Measurements from ENCODE around the gene SNX25.
"Not testable (repeated sequence)": the region's sequence is repeated elsewhere in the genome, so short reads cannot be mapped to it uniquely, and the experiment has no call there.

The SNX25 gene

GRCh38 chr4:185258741-185259140 is 49.3 kb downstream of the SNX25 start:
- H3K27me3 ChIP-seq (ENCODE audit: control insufficient read depth, insufficient read depth, low read length, poor library complexity, severe bottlenecking); H3K9me3 ChIP-seq (ENCODE audit: control insufficient read depth, low read length); H3K4me1 ChIP-seq (ENCODE audit: control insufficient read depth, insufficient read depth, low read length); H3K27ac ChIP-seq (ENCODE audit: insufficient read depth, low read depth, low read length, poor library complexity, severe bottlenecking); H3K36me3 ChIP-seq (ENCODE audit: control insufficient read depth, insufficient read depth, low read length); H3K4me3 ChIP-seq (ENCODE audit: insufficient read depth, low read depth, low read length): not testable (repeated sequence)
- WGBS, 2 experiments, result 80 to 92% methylated on average over 2 of the region's 2 CpGs

- Histone ChIP-seq H3K4me1 (ENCODE audit: control insufficient read depth, insufficient read depth, low read length) (no peaks in the 10 kb centered on the region), H3K9me3 (ENCODE audit: control insufficient read depth, low read length) (no peaks in the 10 kb centered on the region), H3K27ac (ENCODE audit: insufficient read depth, low read depth, low read length, poor library complexity, severe bottlenecking) (no peak overlapping the region), H3K4me3 (ENCODE audit: insufficient read depth, low read depth, low read length) (no peak overlapping the region), H3K36me3 (ENCODE audit: control insufficient read depth, insufficient read depth, low read length) (no peaks in the 10 kb centered on the region), H3K27me3 (ENCODE audit: control insufficient read depth, insufficient read depth, low read length, poor library complexity, severe bottlenecking) (no peaks in the 10 kb centered on the region)
- WGBS, 2 experiments, result 41 to 43% methylated on average over 8 of the region's 8 CpGs
These were observed 50.3 kb downstream of the SNX25 start for GRCh38 chr4:185259719-185260118.

GRCh38 chr4:185261946-185262345 is 52.5 kb downstream of the SNX25 start:
- no peaks in the 10 kb centered on the region for H3K36me3 ChIP-seq (ENCODE audit: control insufficient read depth, insufficient read depth, low read length)
- no peaks in the 10 kb centered on the region for H3K9me3 ChIP-seq (ENCODE audit: control insufficient read depth, low read length)
- H3K4me1 ChIP-seq (ENCODE audit: control insufficient read depth, insufficient read depth, low read length), result no peaks in the 10 kb centered on the region
- no peaks in the 10 kb centered on the region for H3K27me3 ChIP-seq (ENCODE audit: control insufficient read depth, insufficient read depth, low read length, poor library complexity, severe bottlenecking)
- H3K27ac ChIP-seq (ENCODE audit: insufficient read depth, low read depth, low read length, poor library complexity, severe bottlenecking), result no peak overlapping the region
- no peak overlapping the region for H3K4me3 ChIP-seq (ENCODE audit: insufficient read depth, low read depth, low read length)
- 90 to 94% methylated on average over 3 to 4 of the region's 4 CpGs for WGBS, 2 experiments

GRCh38 chr4:185263419-185263818 is 54.0 kb downstream of the SNX25 start:
- no peaks in the 10 kb centered on the region for H3K9me3 ChIP-seq (ENCODE audit: control insufficient read depth, low read length)
- no peaks in the 10 kb centered on the region for H3K4me1 ChIP-seq (ENCODE audit: control insufficient read depth, insufficient read depth, low read length)
- H3K27ac ChIP-seq (ENCODE audit: insufficient read depth, low read depth, low read length, poor library complexity, severe bottlenecking), result no peak overlapping the region
- no peak overlapping the region for H3K4me3 ChIP-seq (ENCODE audit: insufficient read depth, low read depth, low read length)
- no peaks in the 10 kb centered on the region for H3K36me3 ChIP-seq (ENCODE audit: control insufficient read depth, insufficient read depth, low read length)
- no peaks in the 10 kb centered on the region for H3K27me3 ChIP-seq (ENCODE audit: control insufficient read depth, insufficient read depth, low read length, poor library complexity, severe bottlenecking)
- 97 to 100% methylated on average over 1 to 2 of the region's 2 CpGs for WGBS, 2 experiments

- no peaks in the 10 kb centered on the region for H3K4me1 ChIP-seq (ENCODE audit: control insufficient read depth, insufficient read depth, low read length)
These were observed 56.5 kb downstream of the SNX25 start for GRCh38 chr4:185265942-185266341.

GRCh38 chr4:185269286-185269685 is 59.9 kb downstream of the SNX25 start:
- WGBS, 2 experiments, result 95 to 97% methylated on average over 4 of the region's 4 CpGs
- no peak overlapping the region for H3K27ac ChIP-seq (ENCODE audit: insufficient read depth, low read depth, low read length, poor library complexity, severe bottlenecking)
- no peaks in the 10 kb centered on the region for H3K36me3 ChIP-seq (ENCODE audit: control insufficient read depth, insufficient read depth, low read length)
- no peak overlapping the region for H3K4me3 ChIP-seq (ENCODE audit: insufficient read depth, low read depth, low read length)
- H3K4me1 ChIP-seq (ENCODE audit: control insufficient read depth, insufficient read depth, low read length), result no peaks in the 10 kb centered on the region
- no peaks in the 10 kb centered on the region for H3K27me3 ChIP-seq (ENCODE audit: control insufficient read depth, insufficient read depth, low read length, poor library complexity, severe bottlenecking)
- no peaks in the 10 kb centered on the region for H3K9me3 ChIP-seq (ENCODE audit: control insufficient read depth, low read length)

More at GRCh38 chr4:185265942-185266341, 56.5 kb downstream of the SNX25 start:
- Histone ChIP-seq H3K4me3 (ENCODE audit: insufficient read depth, low read depth, low read length) (no peak overlapping the region), H3K36me3 (ENCODE audit: control insufficient read depth, insufficient read depth, low read length) (no peaks in the 10 kb centered on the region), H3K9me3 (ENCODE audit: control insufficient read depth, low read length) (no peaks in the 10 kb centered on the region), H3K27me3 (ENCODE audit: control insufficient read depth, insufficient read depth, low read length, poor library complexity, severe bottlenecking) (no peaks in the 10 kb centered on the region), H3K27ac (ENCODE audit: insufficient read depth, low read depth, low read length, poor library complexity, severe bottlenecking) (no peak overlapping the region)
- 77 to 80% methylated on average over 1 of the region's 1 CpG for WGBS, 2 experiments

GRCh38 chr4:185270037-185270436 is 60.6 kb downstream of the SNX25 start:
- H3K4me3 ChIP-seq (ENCODE audit: insufficient read depth, low read depth, low read length), result no peak overlapping the region
- H3K9me3 ChIP-seq (ENCODE audit: control insufficient read depth, low read length), result no peaks in the 10 kb centered on the region

GRCh38 chr4:185270885-185271284 is 61.5 kb downstream of the SNX25 start:
- WGBS, 2 experiments, result 92 to 96% methylated on average over 6 of the region's 6 CpGs
- no peak overlapping the region for H3K4me3 ChIP-seq (ENCODE audit: insufficient read depth, low read depth, low read length)
- H3K36me3 ChIP-seq (ENCODE audit: control insufficient read depth, insufficient read depth, low read length), result no peaks in the 10 kb centered on the region
- H3K9me3 ChIP-seq (ENCODE audit: control insufficient read depth, low read length), result no peaks in the 10 kb centered on the region
- no peaks in the 10 kb centered on the region for H3K27me3 ChIP-seq (ENCODE audit: control insufficient read depth, insufficient read depth, low read length, poor library complexity, severe bottlenecking)
- H3K27ac ChIP-seq (ENCODE audit: insufficient read depth, low read depth, low read length, poor library complexity, severe bottlenecking), result no peak overlapping the region
- H3K4me1 ChIP-seq (ENCODE audit: control insufficient read depth, insufficient read depth, low read length), result no peaks in the 10 kb centered on the region

More at GRCh38 chr4:185270037-185270436, 60.6 kb downstream of the SNX25 start:
- H3K27me3 ChIP-seq (ENCODE audit: control insufficient read depth, insufficient read depth, low read length, poor library complexity, severe bottlenecking), result no peaks in the 10 kb centered on the region
- H3K36me3 ChIP-seq (ENCODE audit: control insufficient read depth, insufficient read depth, low read length), result no peaks in the 10 kb centered on the region
- WGBS, 2 experiments, result 94 to 97% methylated on average over 5 of the region's 5 CpGs
- H3K27ac ChIP-seq (ENCODE audit: insufficient read depth, low read depth, low read length, poor library complexity, severe bottlenecking), result no peak overlapping the region
- H3K4me1 ChIP-seq (ENCODE audit: control insufficient read depth, insufficient read depth, low read length), result no peaks in the 10 kb centered on the region

GRCh38 chr4:185272245-185272644 is 62.8 kb downstream of the SNX25 start:
- Histone ChIP-seq H3K4me1 (ENCODE audit: control insufficient read depth, insufficient read depth, low read length) (no peaks in the 10 kb centered on the region), H3K36me3 (ENCODE audit: control insufficient read depth, insufficient read depth, low read length) (no peaks in the 10 kb centered on the region), H3K9me3 (ENCODE audit: control insufficient read depth, low read length) (no peaks in the 10 kb centered on the region), H3K4me3 (ENCODE audit: insufficient read depth, low read depth, low read length) (no peak overlapping the region), H3K27ac (ENCODE audit: insufficient read depth, low read depth, low read length, poor library complexity, severe bottlenecking) (no peak overlapping the region), H3K27me3 (ENCODE audit: control insufficient read depth, insufficient read depth, low read length, poor library complexity, severe bottlenecking) (no peaks in the 10 kb centered on the region)
- WGBS, 2 experiments, result 94 to 96% methylated on average over 6 of the region's 6 CpGs

- Histone ChIP-seq H3K4me3 (ENCODE audit: insufficient read depth, low read depth, low read length) (no peak overlapping the region), H3K9me3 (ENCODE audit: control insufficient read depth, low read length) (no peaks in the 10 kb centered on the region), H3K27me3 (ENCODE audit: control insufficient read depth, insufficient read depth, low read length, poor library complexity, severe bottlenecking) (no peaks in the 10 kb centered on the region), H3K27ac (ENCODE audit: insufficient read depth, low read depth, low read length, poor library complexity, severe bottlenecking) (no peak overlapping the region), H3K4me1 (ENCODE audit: control insufficient read depth, insufficient read depth, low read length) (no peaks in the 10 kb centered on the region), H3K36me3 (ENCODE audit: control insufficient read depth, insufficient read depth, low read length) (no peaks in the 10 kb centered on the region)
These were observed 66.1 kb downstream of the SNX25 start for GRCh38 chr4:185275501-185275900.

- Histone ChIP-seq H3K4me1 (ENCODE audit: control insufficient read depth, insufficient read depth, low read length) (no peaks in the 10 kb centered on the region), H3K36me3 (ENCODE audit: control insufficient read depth, insufficient read depth, low read length) (no peaks in the 10 kb centered on the region), H3K27ac (ENCODE audit: insufficient read depth, low read depth, low read length, poor library complexity, severe bottlenecking) (no peak overlapping the region), H3K27me3 (ENCODE audit: control insufficient read depth, insufficient read depth, low read length, poor library complexity, severe bottlenecking) (no peaks in the 10 kb centered on the region), H3K9me3 (ENCODE audit: control insufficient read depth, low read length) (no peaks in the 10 kb centered on the region), H3K4me3 (ENCODE audit: insufficient read depth, low read depth, low read length) (no peak overlapping the region)
These were observed 66.6 kb downstream of the SNX25 start for GRCh38 chr4:185276036-185276435.
